ENCODE measurements around the gene ZNF729. TPM values are rescaled to one million over a fixed set of nuclear protein-coding genes. Genes with fewer than 3 reads are reported as not detected.

The ZNF729 gene
- not detected in 2 replicates for total RNA-seq

GRCh38 chr19:22286151-22286810, at the start of gene ZNF729:
Gene ZNF729, plus strand, starts transcription at chr19:22286441. Its CDS starts 85 bp downstream, at chr19:22286526.

Other genes starting within 250 kb of the ZNF729 start
- gene ZNF257, start 234.0 kb upstream of the ZNF729 start, total RNA-seq, result 0.45 and 0.84 TPM in 2 replicates
- not detected in 2 replicates for gene ZNF676, start 89.5 kb upstream of the ZNF729 start, total RNA-seq
- gene ZNF98, start 135.9 kb downstream of the ZNF729 start, total RNA-seq, result not detected in 2 replicates

Measured in bronchus fibroblast of lung (primary cell).